SK-N-SH treated with all-trans-retinoic acid at 6 μM for 48 hours (cell line): ENCODE data around the gene GAL3ST1.

ENCODE experiments used
- ARNTL ChIP-seq: fragments of 450-650 bp; formaldehyde crosslinking; IDR thresholded peaks from 2 replicates; pipeline ENCODE4 v1.5.0; 2020; ENCODE audit warnings: low read depth, mild to moderate bottlenecking, moderate library complexity, borderline replicate concordance
- BACH2 ChIP-seq: fragments of 250-450 bp; sonication (Bioruptor Pico); IDR thresholded peaks from 2 replicates; pipeline ENCODE4 v1.9.0; 2021; ENCODE audit warnings: mild to moderate bottlenecking, borderline replicate concordance
- CSDC2 ChIP-seq: fragments of 250-450 bp; sonication (Bioruptor Pico); IDR thresholded peaks from 2 replicates; pipeline ENCODE4 v1.5.0; 2020; ENCODE audit warnings: mild to moderate bottlenecking, moderate library complexity
- GLIS3 ChIP-seq: fragments of 250-450 bp; sonication (Bioruptor Pico); IDR thresholded peaks from 2 replicates; pipeline ENCODE4 v1.5.0; 2020; ENCODE audit warnings: mild to moderate bottlenecking, moderate library complexity
- ISL1 ChIP-seq: fragments of 250-450 bp; sonication (Bioruptor Pico); IDR thresholded peaks from 2 replicates; pipeline ENCODE4 v2.1.2; 2022; ENCODE audit warnings: mild to moderate bottlenecking, moderate library complexity
- RARB ChIP-seq: fragments of 250-450 bp; sonication (Bioruptor Pico); IDR thresholded peaks from 2 replicates; pipeline ENCODE4 v1.8.0; 2021; ENCODE audit warnings: mild to moderate bottlenecking, moderate library complexity
- SNAI2 ChIP-seq: fragments of 250-450 bp; sonication (Bioruptor Pico); IDR thresholded peaks from 2 replicates; pipeline ENCODE4 v1.5.0; 2020; ENCODE audit warnings: mild to moderate bottlenecking, moderate library complexity
- TCF4 ChIP-seq: fragments of 250-450 bp; sonication (Bioruptor Pico); IDR thresholded peaks from 2 replicates; pipeline ENCODE4 v1.8.0; 2021; ENCODE audit warnings: mild to moderate bottlenecking, moderate library complexity, borderline replicate concordance
- ZFP30 ChIP-seq: fragments of 450-650 bp; formaldehyde crosslinking; IDR thresholded peaks from 2 replicates; pipeline ENCODE4 v1.5.0; 2022; ENCODE audit warnings: mild to moderate bottlenecking, moderate library complexity
- ZNF70 ChIP-seq: fragments of 450-650 bp; formaldehyde crosslinking; IDR thresholded peaks from 2 replicates; pipeline ENCODE4 v1.5.0; 2020; ENCODE audit warnings: mild to moderate bottlenecking, moderate library complexity
- ZNF8 ChIP-seq: fragments of 450-650 bp; formaldehyde crosslinking; IDR thresholded peaks from 2 replicates; pipeline ENCODE4 v1.5.0; 2020; ENCODE audit warnings: mild to moderate bottlenecking, moderate library complexity
- TF ChIP-seq, protein P1 (sequence below): fragments of 250-450 bp; sonication (Bioruptor Pico); IDR thresholded peaks from 2 replicates; pipeline ENCODE4 v1.8.0; 2020; ENCODE audit warnings: mild to moderate bottlenecking, moderate library complexity, borderline replicate concordance
- TF ChIP-seq, protein P2 (sequence below): fragments of 250-450 bp; sonication (Bioruptor Pico); IDR thresholded peaks from 2 replicates; pipeline ENCODE4 v1.5.1; 2020; ENCODE audit warnings: low read depth, mild to moderate bottlenecking, moderate library complexity

DNA sequence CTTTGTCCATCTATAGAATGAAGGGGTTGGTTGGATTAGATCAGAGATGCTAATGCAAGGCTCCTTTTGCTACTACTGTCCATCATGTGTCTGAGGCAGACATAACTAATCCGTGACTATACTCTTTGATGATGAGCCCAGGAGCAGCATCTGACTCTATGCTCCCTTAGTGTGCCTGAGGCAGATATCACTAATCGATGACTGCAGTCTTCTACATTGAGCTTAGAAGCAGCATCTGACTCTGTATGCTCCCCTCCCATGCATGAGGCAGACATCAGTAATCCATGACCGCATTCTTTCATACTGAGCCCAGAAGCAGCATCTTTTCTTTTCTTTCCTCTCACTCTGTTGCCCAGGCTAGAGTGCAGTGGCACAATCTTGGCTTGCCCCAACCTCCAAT, 36.7 kb upstream of the GAL3ST1 start:
- TF ChIP-seq ZNF70 (CRISPR knock-in tag): no peak
- TF ChIP-seq, protein P1, sequence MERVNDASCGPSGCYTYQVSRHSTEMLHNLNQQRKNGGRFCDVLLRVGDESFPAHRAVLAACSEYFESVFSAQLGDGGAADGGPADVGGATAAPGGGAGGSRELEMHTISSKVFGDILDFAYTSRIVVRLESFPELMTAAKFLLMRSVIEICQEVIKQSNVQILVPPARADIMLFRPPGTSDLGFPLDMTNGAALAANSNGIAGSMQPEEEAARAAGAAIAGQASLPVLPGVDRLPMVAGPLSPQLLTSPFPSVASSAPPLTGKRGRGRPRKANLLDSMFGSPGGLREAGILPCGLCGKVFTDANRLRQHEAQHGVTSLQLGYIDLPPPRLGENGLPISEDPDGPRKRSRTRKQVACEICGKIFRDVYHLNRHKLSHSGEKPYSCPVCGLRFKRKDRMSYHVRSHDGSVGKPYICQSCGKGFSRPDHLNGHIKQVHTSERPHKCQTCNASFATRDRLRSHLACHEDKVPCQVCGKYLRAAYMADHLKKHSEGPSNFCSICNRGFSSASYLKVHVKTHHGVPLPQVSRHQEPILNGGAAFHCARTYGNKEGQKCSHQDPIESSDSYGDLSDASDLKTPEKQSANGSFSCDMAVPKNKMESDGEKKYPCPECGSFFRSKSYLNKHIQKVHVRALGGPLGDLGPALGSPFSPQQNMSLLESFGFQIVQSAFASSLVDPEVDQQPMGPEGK (CRISPR knock-in tag): no peak
- TF ChIP-seq, protein P2, sequence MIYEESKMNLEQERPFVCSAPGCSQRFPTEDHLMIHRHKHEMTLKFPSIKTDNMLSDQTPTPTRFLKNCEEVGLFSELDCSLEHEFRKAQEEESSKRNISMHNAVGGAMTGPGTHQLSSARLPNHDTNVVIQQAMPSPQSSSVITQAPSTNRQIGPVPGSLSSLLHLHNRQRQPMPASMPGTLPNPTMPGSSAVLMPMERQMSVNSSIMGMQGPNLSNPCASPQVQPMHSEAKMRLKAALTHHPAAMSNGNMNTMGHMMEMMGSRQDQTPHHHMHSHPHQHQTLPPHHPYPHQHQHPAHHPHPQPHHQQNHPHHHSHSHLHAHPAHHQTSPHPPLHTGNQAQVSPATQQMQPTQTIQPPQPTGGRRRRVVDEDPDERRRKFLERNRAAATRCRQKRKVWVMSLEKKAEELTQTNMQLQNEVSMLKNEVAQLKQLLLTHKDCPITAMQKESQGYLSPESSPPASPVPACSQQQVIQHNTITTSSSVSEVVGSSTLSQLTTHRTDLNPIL (CRISPR knock-in tag): no peak
- TF ChIP-seq ZNF8 (CRISPR knock-in tag): no peak
- no peak for TF ChIP-seq TCF4 (CRISPR knock-in tag)
- no peak for TF ChIP-seq RARB (CRISPR knock-in tag)
- no peak for TF ChIP-seq ZFP30 (CRISPR knock-in tag)
- TF ChIP-seq ISL1: no peak
- TF ChIP-seq SNAI2: no peak
- TF ChIP-seq GLIS3 (CRISPR knock-in tag): no peak
- TF ChIP-seq ARNTL (CRISPR knock-in tag): no peak
- no peak for TF ChIP-seq BACH2 (CRISPR knock-in tag)
- TF ChIP-seq CSDC2 (CRISPR knock-in tag): no peak
